Osteoblast (primary cell): Measurements from ENCODE around the gene APC2. TPM values are rescaled to one million over a fixed set of nuclear protein-coding genes. Genes with fewer than 3 reads are reported as not detected.
A peak's percentile ranks its signal among the peaks of the same experiment; 100 is the strongest.

Experiments used
- DNase-seq: peaks from one replicate; pipeline ENCODE4 v3.0.0; 2011; ENCODE audit warnings: low spot score, mixed read lengths; ENCODE audit not compliant: insufficient read length; ENCODE audit errors: missing footprints
- H2AFZ ChIP-seq: 2 replicates; pipeline ENCODE4 v1.6.0; 2011; ENCODE audit warnings: mild to moderate bottlenecking, low read length
- H3K27ac ChIP-seq: 2 replicates; pipeline ENCODE4 v1.5.1; 2011; ENCODE audit warnings: mild to moderate bottlenecking, low read depth, low read length, moderate library complexity
- H3K27me3 ChIP-seq: 2 replicates; pipeline ENCODE4 v1.6.0; 2012; ENCODE audit warnings: mild to moderate bottlenecking, control low read depth, inconsistent platforms, low read length, moderate library complexity; ENCODE audit not compliant: insufficient read depth
- H3K36me3 ChIP-seq: 2 replicates; pipeline ENCODE4 v1.5.1; 2011; ENCODE audit warnings: mild to moderate bottlenecking, low read length, control low read depth, moderate library complexity; ENCODE audit not compliant: insufficient read depth
- H3K4me1 ChIP-seq: 2 replicates; pipeline ENCODE4 v1.5.1; 2011; ENCODE audit warnings: mild to moderate bottlenecking, low read length, control low read depth, moderate library complexity; ENCODE audit not compliant: insufficient read depth
- H3K4me2 ChIP-seq: 2 replicates; pipeline ENCODE4 v1.6.0; 2011; ENCODE audit warnings: mild to moderate bottlenecking, low read length; ENCODE audit not compliant: insufficient read depth
- H3K4me3 ChIP-seq: fragments of 200-600 bp; sonication (generic); 3 replicates; pipeline ENCODE4 v1.5.1; 2012; ENCODE audit warnings: mild to moderate bottlenecking, low read length, inconsistent platforms; ENCODE audit not compliant: insufficient read depth
- H3K79me2 ChIP-seq: 2 replicates; pipeline ENCODE4 v1.6.0; 2012; ENCODE audit warnings: mild to moderate bottlenecking, low read length, control low read depth, inconsistent platforms; ENCODE audit not compliant: insufficient read depth
- H3K9me3 ChIP-seq: 2 replicates; pipeline ENCODE4 v1.5.1; 2011; ENCODE audit warnings: low read depth, low read length, control low read depth
- H4K20me1 ChIP-seq: 2 replicates; pipeline ENCODE4 v1.6.0; 2012; ENCODE audit warnings: mild to moderate bottlenecking, low read length, control low read depth; ENCODE audit not compliant: insufficient read depth
- total RNA-seq: library from RNA; depleted of rRNA; stranded (reverse); fragments of >200 nt; gene quantifications from 2 replicates; pipeline ENCODE4 v1.2.3, GENCODE V29; 2012
- TF ChIP-seq, protein P1 (sequence below): IDR thresholded peaks from 2 replicates; pipeline ENCODE4 v1.5.1; 2011; ENCODE audit warnings: mild to moderate bottlenecking, low read depth, low read length, moderate library complexity; ENCODE audit errors: extremely low read depth

The APC2 gene
- total RNA-seq, 1 donor = 0.36 TPM

DNA sequence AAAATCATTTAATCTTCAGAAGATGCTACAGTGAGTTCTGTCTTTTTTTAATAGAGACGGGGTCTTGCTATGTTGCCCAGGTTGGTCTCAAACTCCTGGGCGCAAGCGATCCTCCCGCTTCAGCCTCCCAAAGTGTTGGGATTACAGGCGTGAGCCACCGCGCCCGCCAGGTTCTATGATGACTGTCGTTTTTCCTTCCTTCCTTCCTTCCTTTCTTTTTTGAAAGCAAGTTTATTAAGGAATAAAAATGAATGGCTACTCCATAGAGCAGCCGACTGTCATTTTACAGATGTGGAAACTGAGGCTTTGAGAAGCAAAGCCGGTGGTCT lies 48.1 kb upstream of the APC2 start:
- DNase-seq = no peak
- no peaks in the 10 kb centered on the region for H3K79me2 ChIP-seq
- no peaks in the 10 kb centered on the region for H3K9me3 ChIP-seq
- TF ChIP-seq, protein P1, sequence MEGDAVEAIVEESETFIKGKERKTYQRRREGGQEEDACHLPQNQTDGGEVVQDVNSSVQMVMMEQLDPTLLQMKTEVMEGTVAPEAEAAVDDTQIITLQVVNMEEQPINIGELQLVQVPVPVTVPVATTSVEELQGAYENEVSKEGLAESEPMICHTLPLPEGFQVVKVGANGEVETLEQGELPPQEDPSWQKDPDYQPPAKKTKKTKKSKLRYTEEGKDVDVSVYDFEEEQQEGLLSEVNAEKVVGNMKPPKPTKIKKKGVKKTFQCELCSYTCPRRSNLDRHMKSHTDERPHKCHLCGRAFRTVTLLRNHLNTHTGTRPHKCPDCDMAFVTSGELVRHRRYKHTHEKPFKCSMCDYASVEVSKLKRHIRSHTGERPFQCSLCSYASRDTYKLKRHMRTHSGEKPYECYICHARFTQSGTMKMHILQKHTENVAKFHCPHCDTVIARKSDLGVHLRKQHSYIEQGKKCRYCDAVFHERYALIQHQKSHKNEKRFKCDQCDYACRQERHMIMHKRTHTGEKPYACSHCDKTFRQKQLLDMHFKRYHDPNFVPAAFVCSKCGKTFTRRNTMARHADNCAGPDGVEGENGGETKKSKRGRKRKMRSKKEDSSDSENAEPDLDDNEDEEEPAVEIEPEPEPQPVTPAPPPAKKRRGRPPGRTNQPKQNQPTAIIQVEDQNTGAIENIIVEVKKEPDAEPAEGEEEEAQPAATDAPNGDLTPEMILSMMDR = no peak
- H3K4me3 ChIP-seq = peak overlapping the region; percentile 76
- no peak overlapping the region for H3K27ac ChIP-seq
- H3K36me3 ChIP-seq = no peaks in the 10 kb centered on the region
- peak overlapping the region; percentile 46 for H2AFZ ChIP-seq
- H4K20me1 ChIP-seq = peaks cover 5% of the 10 kb centered on the region
- peak overlapping the region; percentile 91 for H3K4me2 ChIP-seq
- no peaks in the 10 kb centered on the region for H3K27me3 ChIP-seq
- peaks cover 16% of the 10 kb centered on the region for H3K4me1 ChIP-seq

DNA sequence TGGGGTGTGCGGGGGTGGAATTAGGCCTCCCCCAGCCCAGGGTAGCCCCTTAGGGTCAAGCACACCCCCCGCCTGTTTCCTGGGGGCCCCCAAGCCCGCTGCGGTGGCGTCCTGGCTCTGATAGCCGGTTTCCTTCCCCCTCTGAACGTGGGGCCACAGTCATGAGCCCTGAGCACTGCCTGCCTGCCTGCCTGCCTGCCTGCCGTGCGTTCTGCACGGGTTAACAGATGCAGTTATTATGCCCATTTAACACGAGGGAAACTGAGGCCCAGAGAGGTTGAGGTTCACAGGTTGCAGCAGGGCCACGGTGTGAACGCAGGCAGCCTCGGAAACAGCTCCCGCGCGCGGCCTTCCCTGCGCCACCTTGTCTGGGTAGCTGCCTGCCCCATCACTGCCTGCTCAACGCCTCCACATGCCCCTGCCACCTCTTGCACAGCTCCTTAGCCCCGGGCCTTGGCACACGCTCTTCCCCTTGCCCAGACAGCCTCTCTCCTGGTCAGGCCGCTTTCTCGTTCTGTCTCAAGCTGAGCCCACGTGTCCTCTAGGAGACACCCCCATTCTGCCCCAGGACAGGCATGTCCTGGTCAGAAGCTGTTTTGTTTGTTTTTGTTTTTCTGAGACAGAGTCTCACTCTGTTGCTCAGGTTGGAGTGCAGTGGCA lies 47.4 kb upstream of the APC2 start:
- no peak overlapping the region for H3K4me3 ChIP-seq
- peak; percentile 93 for DNase-seq
- H4K20me1 ChIP-seq = peaks cover 5% of the 10 kb centered on the region
- peak overlapping the region; percentile 18 for H3K4me2 ChIP-seq
- H3K27me3 ChIP-seq = no peaks in the 10 kb centered on the region
- TF ChIP-seq, protein P1 = no peak
- no peaks in the 10 kb centered on the region for H3K9me3 ChIP-seq
- H3K36me3 ChIP-seq = no peaks in the 10 kb centered on the region
- H3K27ac ChIP-seq = no peak overlapping the region
- H3K4me1 ChIP-seq = peaks cover 17% of the 10 kb centered on the region
- H2AFZ ChIP-seq = peak overlapping the region; percentile 29
- H3K79me2 ChIP-seq = no peaks in the 10 kb centered on the region

DNA sequence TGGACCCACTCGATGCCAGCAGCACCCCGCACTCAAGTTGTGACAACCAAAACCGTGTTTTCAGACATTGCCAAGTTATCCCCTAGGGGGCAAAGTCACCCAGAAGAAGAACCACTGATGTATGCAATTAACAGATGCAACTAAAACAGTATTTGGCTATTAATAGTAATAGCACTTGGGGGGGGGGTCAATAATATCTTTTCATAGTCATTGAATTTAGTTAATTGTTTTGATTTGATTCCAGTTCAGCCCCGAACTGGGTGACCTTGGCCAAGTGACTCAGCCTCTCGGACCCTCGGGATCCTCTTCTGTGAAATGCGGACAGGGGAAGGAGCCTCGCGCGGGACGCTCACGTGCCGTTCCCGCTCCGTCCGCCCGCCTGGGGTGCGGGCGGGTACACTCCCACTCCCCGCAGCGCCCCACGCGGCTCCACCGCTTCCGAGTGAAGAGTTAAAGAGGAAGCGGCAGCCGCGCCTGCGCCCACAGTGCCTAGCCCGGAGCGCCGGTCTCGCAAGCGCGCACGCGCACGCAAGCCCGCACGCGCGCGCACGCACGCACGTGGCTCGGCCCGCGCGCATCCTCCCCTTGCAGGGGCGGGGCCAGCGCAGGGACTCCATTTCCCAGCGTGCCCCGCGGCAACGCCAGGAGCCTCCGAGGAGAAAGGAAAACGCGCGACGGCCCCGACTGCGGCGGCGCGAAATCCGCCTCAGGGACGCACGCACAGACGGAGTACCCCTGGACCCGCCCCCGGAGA lies 43.0 kb upstream of the APC2 start:
- Histone ChIP-seq H4K20me1 (peaks cover 34% of the 10 kb centered on the region), H3K4me1 (peaks cover 37% of the 10 kb centered on the region), H3K27me3 (no peaks in the 10 kb centered on the region), H3K9me3 (no peaks in the 10 kb centered on the region), H3K36me3 (no peaks in the 10 kb centered on the region), H2AFZ (peak overlapping the region; percentile 79), H3K79me2 (peaks cover 42% of the 10 kb centered on the region), H3K4me3 (peak overlapping the region; percentile 85), H3K27ac (peak overlapping the region; percentile 61), H3K4me2 (peak overlapping the region; percentile 82)
- DNase-seq = peak; percentile 100
- TF ChIP-seq, protein P1 = peak; percentile 13
